Brain microvascular endothelial cell (primary cell): ENCODE data around the gene PLA2G4A.

Experiments
- DNase-seq: peaks from one replicate; pipeline ENCODE4 v3.0.0-alpha.2; 2020
- H3K27ac ChIP-seq: fragments of 250-450 bp; sonication (Bioruptor Pico); 2 replicates; pipeline ENCODE4 v1.5.1; 2020; ENCODE audit warnings: mild to moderate bottlenecking, moderate library complexity
- H3K27me3 ChIP-seq: fragments of 250-450 bp; sonication (Bioruptor Pico); replicated peaks from 2 replicates; pipeline ENCODE4 v1.5.1; 2020; ENCODE audit warnings: mild to moderate bottlenecking
- H3K36me3 ChIP-seq: fragments of 250-450 bp; sonication (Bioruptor Pico); replicated peaks from 2 replicates; pipeline ENCODE4 v1.5.1; 2020; ENCODE audit warnings: mild to moderate bottlenecking
- H3K4me3 ChIP-seq: 2 replicates; pipeline ENCODE4 v1.5.1; 2011; ENCODE audit warnings: low read depth, mild to moderate bottlenecking, control low read depth, low read length, moderate library complexity
- in situ Hi-C: cut with HindIII; loops from 2 replicates; pipeline ENCODE4 v1.10.0; 2017; ENCODE audit warnings: low sequenced_read_pairs, low pct_ligation_motif_present
- TF ChIP-seq, protein P1 (sequence below): IDR thresholded peaks from 2 replicates; pipeline ENCODE4 v1.5.1; 2011; ENCODE audit warnings: low read depth, mild to moderate bottlenecking, moderate library complexity, low read length, control low read depth, inconsistent platforms; ENCODE audit errors: missing control alignments

PLA2G4A gene

DNA sequence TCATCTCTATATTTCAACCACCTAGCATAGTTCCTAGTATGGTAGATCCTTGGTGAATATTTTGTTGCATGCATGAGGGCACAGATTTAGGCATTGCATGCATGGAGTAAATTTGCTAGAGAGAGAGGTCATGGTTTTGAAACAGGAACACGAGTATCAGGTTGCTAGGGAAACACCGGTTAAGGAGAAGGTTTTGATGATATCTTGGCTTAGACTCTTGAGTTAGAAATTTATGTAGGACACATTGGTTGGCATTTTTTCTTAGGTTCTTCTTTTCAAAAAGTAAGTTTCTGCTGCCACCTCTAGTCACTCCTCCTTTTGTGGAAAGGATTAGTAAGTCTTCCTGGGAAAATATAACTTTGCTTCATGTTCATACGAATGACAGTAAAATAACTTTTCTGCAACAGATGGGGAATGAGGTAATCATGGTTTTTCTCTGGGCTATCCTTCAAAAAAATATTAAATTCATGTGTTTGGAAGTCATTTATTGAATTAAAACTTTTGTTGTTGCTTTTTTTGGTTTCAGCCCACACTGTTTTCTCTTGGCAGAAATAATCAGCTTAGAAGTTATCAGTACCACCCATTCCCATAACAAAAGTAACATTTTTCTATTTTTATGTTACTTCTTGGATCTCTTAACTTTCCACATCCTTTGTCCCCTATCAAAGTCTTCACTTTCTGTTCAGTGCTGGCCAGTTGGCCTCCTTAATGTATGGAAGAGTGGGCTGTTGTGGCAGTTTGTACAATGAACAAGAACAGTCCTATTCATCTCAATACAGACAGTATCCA, 97.3 kb downstream of the PLA2G4A start:
- no peak overlapping the region for H3K4me3 ChIP-seq
- no peak overlapping the region for H3K27ac ChIP-seq
- in situ Hi-C loops, result no loop called here
- no peaks in the 10 kb centered on the region for H3K36me3 ChIP-seq
- TF ChIP-seq, protein P1, sequence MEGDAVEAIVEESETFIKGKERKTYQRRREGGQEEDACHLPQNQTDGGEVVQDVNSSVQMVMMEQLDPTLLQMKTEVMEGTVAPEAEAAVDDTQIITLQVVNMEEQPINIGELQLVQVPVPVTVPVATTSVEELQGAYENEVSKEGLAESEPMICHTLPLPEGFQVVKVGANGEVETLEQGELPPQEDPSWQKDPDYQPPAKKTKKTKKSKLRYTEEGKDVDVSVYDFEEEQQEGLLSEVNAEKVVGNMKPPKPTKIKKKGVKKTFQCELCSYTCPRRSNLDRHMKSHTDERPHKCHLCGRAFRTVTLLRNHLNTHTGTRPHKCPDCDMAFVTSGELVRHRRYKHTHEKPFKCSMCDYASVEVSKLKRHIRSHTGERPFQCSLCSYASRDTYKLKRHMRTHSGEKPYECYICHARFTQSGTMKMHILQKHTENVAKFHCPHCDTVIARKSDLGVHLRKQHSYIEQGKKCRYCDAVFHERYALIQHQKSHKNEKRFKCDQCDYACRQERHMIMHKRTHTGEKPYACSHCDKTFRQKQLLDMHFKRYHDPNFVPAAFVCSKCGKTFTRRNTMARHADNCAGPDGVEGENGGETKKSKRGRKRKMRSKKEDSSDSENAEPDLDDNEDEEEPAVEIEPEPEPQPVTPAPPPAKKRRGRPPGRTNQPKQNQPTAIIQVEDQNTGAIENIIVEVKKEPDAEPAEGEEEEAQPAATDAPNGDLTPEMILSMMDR, result no peak
- no peaks in the 10 kb centered on the region for H3K27me3 ChIP-seq
- DNase-seq, result no peak

DNA sequence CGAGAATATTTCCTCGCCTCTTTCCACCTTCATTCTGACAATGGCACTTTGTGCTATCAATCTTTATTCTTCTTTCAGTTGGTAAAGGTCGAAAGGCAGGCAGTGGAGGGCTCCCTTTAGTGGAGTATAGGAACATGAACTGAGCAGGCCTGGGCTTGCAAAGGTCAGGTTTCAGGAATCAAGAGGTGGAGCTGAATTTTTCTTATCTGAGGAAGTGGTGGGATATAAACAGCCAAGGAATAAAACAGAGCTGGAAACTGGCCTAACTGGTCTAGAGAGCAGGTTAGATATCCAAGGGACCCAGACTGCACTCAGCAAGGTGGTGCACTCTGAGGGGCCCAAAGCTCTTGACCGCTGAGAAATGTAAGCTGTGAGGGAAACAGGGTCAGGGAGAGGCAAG, 99.1 kb downstream of the PLA2G4A start:
- TF ChIP-seq, protein P1, result no peak
- no peak overlapping the region for H3K4me3 ChIP-seq
- no peak for DNase-seq
- no peaks in the 10 kb centered on the region for H3K27me3 ChIP-seq
- H3K27ac ChIP-seq, result no peak overlapping the region
- in situ Hi-C loops, result no loop called here
- no peaks in the 10 kb centered on the region for H3K36me3 ChIP-seq

DNA sequence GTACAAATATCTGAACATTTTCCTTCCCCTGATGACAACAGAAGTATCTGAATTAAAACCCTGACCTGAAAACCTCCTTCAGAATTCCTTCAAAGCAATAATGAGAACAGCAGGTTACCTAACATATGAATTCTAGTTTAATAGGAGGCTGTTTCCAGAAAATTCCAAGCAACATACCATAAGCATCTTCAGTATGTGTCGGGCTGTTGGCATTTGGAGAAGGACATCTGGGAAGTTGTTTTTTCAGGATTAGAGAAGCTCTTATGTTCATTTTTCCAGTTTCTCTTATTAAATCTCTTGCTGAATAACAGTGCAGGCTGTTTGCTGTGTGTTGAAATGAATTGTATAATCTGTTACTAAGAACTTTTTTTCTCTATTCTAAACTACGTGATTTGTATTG, 101.5 kb downstream of the PLA2G4A start:
- H3K4me3 ChIP-seq, result no peak overlapping the region
- H3K27ac ChIP-seq, result no peak overlapping the region
- TF ChIP-seq, protein P1, result no peak
- no peak for DNase-seq
- no peaks in the 10 kb centered on the region for H3K36me3 ChIP-seq
- no peaks in the 10 kb centered on the region for H3K27me3 ChIP-seq
- in situ Hi-C loops, result no loop called here

DNA sequence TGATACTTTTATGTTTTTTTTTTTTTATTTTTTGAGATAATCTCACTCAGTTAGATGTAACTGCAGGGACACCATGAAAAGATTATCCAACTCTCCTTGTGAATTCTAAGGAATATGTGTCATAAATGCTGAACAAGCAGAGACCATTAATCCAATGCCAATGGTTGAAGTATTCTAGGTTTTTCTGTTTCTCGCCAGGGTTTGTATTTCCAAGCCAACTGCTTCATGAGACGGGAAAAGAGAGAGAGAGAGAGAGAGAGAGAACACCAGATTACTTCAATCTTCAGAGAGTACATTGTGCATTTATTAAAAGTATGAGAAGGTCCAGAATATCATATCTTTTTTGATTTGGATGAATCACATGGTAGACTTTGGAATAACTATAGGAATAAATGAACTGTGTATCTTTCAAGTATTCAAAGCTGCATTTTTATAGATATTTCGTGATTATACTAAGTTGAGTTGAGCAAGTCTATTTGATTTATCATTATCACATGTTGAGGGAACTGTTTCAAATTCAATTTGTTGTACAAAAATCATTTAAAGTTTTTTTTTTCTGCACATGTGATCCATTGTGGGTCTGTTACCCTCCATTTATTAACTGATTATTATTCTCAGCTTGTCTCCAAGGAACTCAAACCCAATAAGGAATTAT, 108.4 kb downstream of the PLA2G4A start:
- TF ChIP-seq, protein P1, result no peak
- DNase-seq, result no peak
- Histone ChIP-seq H3K36me3 (no peaks in the 10 kb centered on the region), H3K27ac (no peak overlapping the region), H3K27me3 (no peaks in the 10 kb centered on the region), H3K4me3 (no peak overlapping the region)
- in situ Hi-C loops, result no loop called here

DNA sequence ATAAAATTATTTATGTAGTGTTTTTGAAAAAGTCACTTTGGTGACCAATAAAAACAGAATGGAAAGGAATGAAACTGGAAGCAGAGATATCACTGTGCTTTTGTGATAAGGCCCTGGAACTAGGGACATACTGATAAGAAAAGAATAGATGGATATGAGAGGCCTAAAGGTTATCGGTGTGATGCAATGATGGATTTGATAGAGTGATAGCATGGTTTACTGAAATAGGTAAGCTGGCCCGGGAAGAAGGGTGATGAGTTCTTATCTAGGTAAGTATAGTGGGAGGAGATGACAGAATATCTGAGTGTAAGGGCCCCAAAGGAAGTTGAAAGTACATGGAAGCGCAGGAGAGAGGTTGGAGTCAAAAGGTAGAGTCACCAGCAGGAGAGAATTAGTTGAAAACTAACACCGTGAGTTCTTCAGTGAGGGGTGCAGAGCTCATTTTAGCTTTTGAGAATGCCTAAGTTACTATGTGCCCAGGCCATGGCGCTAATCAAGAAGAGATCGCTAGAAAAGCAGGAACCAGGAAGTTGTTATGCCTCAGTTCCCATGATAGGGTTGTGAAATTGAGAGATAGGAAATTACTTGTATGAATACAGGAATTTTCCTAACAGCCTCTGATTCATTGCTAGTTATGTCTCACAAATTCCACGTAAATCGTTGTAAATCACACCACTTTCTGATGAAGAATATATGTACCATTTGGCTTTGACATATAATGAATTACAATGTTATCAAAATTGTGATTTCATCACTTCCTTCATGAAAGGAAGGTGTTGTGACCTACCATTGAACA, 115.3 kb downstream of the PLA2G4A start:
- DNase-seq, result no peak
- no peak overlapping the region for H3K27ac ChIP-seq
- H3K36me3 ChIP-seq, result no peaks in the 10 kb centered on the region
- in situ Hi-C loops, result no loop called here
- H3K4me3 ChIP-seq, result no peak overlapping the region
- H3K27me3 ChIP-seq, result no peaks in the 10 kb centered on the region
- TF ChIP-seq, protein P1, result no peak
